Measurements from ENCODE around the gene TPX2.

- TF ChIP-seq CTCF (IDR thresholded peaks at IDR 0.05) (no peak), POLR2AphosphoS5 (IDR thresholded peaks at IDR 0.05; ENCODE audit: low read depth, low read length) (no peak), TCF7L2 (IDR thresholded peaks at IDR 0.05; ENCODE audit: low read depth, low read length) (no peak)
- TF ChIP-seq, protein P1, sequence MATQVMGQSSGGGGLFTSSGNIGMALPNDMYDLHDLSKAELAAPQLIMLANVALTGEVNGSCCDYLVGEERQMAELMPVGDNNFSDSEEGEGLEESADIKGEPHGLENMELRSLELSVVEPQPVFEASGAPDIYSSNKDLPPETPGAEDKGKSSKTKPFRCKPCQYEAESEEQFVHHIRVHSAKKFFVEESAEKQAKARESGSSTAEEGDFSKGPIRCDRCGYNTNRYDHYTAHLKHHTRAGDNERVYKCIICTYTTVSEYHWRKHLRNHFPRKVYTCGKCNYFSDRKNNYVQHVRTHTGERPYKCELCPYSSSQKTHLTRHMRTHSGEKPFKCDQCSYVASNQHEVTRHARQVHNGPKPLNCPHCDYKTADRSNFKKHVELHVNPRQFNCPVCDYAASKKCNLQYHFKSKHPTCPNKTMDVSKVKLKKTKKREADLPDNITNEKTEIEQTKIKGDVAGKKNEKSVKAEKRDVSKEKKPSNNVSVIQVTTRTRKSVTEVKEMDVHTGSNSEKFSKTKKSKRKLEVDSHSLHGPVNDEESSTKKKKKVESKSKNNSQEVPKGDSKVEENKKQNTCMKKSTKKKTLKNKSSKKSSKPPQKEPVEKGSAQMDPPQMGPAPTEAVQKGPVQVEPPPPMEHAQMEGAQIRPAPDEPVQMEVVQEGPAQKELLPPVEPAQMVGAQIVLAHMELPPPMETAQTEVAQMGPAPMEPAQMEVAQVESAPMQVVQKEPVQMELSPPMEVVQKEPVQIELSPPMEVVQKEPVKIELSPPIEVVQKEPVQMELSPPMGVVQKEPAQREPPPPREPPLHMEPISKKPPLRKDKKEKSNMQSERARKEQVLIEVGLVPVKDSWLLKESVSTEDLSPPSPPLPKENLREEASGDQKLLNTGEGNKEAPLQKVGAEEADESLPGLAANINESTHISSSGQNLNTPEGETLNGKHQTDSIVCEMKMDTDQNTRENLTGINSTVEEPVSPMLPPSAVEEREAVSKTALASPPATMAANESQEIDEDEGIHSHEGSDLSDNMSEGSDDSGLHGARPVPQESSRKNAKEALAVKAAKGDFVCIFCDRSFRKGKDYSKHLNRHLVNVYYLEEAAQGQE (IDR thresholded peaks at IDR 0.05; ENCODE audit: insufficient read depth in 1 of 2, low read depth in 2 of 2, low read length in 1 of 2), result no peak
These were observed 46.0 kb downstream of the TPX2 start for GRCh38 chr20:31785089-31785488.

Measured in Panc1 (cell line).